Germinal center (tissue), 1 donor: ENCODE measurements around the gene PTPRD.

Experiments used
- DNase-seq: peaks from one replicate; pipeline ENCODE4 v3.0.0; 2012; ENCODE audit warnings: mixed read lengths, low spot score

The PTPRD gene

GRCh38 chr9:8904771-8905515, 1707.9 kb downstream of the PTPRD start:
- no peak for DNase-seq

- DNase-seq = no peak
Observed at GRCh38 chr9:8903077-8903476, 1709.7 kb downstream of the PTPRD start.

- no peak for DNase-seq
Observed at GRCh38 chr9:8901146-8901545, 1711.7 kb downstream of the PTPRD start.

- DNase-seq = no peak
Observed at GRCh38 chr9:8899511-8899910, 1713.3 kb downstream of the PTPRD start.

GRCh38 chr9:8895861-8896224, 1717.0 kb downstream of the PTPRD start:
- DNase-seq = no peak

- no peak for DNase-seq
Observed at GRCh38 chr9:8895106-8895860, 1717.5 kb downstream of the PTPRD start.

GRCh38 chr9:8890695-8891094, 1722.1 kb downstream of the PTPRD start:
- no peak for DNase-seq

GRCh38 chr9:8889100-8889499, 1723.7 kb downstream of the PTPRD start:
- no peak for DNase-seq

GRCh38 chr9:8888591-8888990, 1724.2 kb downstream of the PTPRD start:
- DNase-seq = no peak

DNA sequence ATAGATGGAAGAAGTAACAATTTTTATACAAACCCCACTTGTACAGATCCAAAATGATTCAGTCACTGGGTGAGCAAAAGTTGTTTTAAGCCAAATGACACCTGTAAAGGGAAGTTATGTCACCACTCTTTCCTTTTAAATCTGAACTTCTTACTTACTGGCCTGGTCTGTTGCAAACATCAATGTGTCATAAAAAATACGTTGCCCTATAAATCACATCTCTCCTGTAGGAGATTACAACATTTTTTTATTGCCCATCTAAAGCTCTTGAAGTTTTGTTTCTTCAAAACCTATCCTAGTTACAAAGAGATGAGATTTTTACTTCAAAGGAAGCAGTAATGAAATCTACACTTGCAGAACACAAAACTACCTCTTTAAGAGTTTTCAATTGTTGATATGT, 1725.4 kb downstream of the PTPRD start:
- no peak for DNase-seq

DNA sequence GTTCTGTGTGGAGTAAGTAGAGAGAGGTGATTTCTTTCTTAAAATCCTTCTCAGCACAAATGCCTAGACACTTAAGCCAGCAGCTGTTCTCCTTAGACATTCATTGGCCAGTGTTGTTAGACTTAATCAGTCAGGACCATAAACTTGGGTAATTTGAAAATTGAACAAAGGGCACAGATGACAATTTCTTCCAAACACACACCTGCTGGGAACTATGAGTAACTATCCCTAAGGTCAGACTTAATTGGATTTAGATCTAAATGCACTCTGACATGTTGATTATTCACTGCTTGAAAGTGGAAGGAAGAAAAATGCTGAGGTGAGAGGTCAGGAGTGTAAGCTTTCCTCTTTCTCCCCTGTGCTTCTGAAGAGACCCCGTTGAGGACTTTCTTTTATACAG, 1729.5 kb downstream of the PTPRD start:
- no peak for DNase-seq

DNA sequence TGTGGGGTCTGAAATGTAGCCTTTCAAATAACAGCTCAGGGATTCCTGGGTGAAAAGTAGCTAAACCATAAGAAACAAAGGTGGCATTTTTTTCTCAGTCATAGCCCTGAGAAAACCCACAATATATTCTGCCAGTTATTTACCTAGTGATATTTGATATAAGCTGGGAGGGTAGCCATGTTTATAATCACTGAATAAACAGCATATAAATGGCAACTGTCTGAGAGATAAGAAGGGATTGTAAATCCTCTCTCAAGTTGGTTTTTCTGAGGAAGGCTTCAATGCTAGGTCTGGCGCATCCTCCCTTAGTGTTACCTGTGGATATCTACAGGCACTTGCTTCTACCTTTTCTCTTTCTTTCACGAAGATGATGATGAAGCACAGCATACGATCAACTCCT, 1732.7 kb downstream of the PTPRD start:
- DNase-seq = no peak

- no peak for DNase-seq
Observed at GRCh38 chr9:8879284-8879683, 1733.5 kb downstream of the PTPRD start.

- no peak for DNase-seq
Observed at GRCh38 chr9:8877753-8878494, 1734.9 kb downstream of the PTPRD start.

GRCh38 chr9:8876303-8876702, 1736.5 kb downstream of the PTPRD start:
- DNase-seq = no peak

DNA sequence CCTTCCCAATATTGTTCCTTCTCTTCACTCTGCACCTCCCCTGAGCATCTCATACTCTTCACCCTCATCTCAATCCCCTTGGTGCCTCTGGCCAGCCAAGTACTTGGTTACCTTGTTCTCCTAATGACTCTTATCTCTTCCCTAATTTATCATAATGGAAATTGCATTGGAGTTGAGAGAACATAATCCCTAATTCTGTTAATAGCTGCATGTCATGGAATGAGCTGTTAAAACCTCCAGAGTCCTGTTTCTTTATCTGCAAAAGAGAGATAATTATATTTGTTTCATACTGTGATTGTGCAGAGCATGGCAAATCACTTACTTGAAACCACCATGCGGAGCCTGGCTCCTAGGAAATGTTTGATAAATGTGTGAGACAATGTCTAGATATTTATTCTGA, 1738.3 kb downstream of the PTPRD start:
- DNase-seq = no peak

GRCh38 chr9:8872802-8873201, 1740.0 kb downstream of the PTPRD start:
- DNase-seq = no peak

DNA sequence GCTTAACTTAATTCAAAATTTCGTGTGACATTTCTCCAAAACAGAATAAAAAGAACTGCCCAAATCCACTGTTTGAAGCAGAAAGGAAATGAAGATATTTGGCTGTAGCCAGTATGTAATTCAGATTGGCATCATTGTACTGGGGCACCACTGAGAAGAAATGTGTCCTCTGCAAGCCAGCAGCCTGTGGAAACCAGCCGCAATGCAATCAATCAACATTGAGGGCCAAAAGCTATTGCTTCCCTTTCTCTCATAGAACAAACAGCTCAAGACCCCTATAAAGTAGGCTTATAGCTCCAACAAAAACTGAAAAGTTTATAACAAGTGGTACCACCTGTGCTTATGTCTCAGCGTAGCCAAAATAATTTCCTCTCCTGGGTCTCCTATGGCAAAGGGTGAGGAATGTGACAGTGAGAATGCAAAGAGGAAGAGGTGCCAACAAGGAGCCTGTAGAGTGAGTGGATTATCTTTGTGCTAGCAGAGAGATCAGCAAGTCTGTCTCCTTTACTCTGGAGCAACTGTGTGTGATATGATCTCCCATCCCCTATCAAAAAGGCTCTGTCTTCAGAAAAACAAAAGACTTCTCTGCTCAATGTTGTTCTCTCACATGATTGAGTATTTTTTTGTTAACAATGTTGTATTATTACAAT, 1740.9 kb downstream of the PTPRD start:
- no peak for DNase-seq

GRCh38 chr9:8871396-8871795, 1741.4 kb downstream of the PTPRD start:
- DNase-seq = no peak

DNA sequence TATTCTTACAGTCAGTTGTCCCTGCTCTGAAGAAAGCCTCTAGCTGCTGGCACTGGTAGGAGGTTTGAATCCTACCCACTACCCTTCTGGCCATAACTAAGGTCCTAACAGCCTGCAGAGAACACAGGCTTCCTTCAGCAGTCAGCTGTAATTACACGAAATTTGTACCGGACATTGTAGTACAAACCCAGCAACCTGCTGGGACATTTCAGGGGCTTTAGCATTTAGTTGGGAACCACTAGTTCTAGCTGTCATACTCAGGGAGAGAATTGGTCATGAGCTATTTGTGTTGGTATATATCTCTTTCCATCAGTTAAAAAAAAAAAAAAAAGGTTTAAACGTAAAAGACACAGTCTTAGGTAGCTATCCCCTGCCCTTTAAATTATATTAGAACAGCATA, 1743.0 kb downstream of the PTPRD start:
- no peak for DNase-seq

- no peak for DNase-seq
Observed at GRCh38 chr9:8868632-8869031, 1744.2 kb downstream of the PTPRD start.

GRCh38 chr9:8867148-8867547, 1745.7 kb downstream of the PTPRD start:
- no peak for DNase-seq

- no peak for DNase-seq
Observed at GRCh38 chr9:8864545-8864896, 1748.3 kb downstream of the PTPRD start.
